HG03342 (cell line): Measurements from ENCODE around the gene MVB12B.
"Not testable (repeated sequence)": the region's sequence is repeated elsewhere in the genome, so short reads cannot be mapped to it uniquely, and the experiment has no call there.

ENCODE experiments used
- ATAC-seq: cut with Tn5 transposase; IDR thresholded peaks from one replicate; pipeline ENCODE4 v1.9.1; 2021; ENCODE audit warnings: mild to moderate bottlenecking, moderate library complexity; ENCODE audit not compliant: unreplicated experiment

MVB12B gene, protein sequence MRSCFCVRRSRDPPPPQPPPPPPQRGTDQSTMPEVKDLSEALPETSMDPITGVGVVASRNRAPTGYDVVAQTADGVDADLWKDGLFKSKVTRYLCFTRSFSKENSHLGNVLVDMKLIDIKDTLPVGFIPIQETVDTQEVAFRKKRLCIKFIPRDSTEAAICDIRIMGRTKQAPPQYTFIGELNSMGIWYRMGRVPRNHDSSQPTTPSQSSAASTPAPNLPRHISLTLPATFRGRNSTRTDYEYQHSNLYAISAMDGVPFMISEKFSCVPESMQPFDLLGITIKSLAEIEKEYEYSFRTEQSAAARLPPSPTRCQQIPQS

DNA sequence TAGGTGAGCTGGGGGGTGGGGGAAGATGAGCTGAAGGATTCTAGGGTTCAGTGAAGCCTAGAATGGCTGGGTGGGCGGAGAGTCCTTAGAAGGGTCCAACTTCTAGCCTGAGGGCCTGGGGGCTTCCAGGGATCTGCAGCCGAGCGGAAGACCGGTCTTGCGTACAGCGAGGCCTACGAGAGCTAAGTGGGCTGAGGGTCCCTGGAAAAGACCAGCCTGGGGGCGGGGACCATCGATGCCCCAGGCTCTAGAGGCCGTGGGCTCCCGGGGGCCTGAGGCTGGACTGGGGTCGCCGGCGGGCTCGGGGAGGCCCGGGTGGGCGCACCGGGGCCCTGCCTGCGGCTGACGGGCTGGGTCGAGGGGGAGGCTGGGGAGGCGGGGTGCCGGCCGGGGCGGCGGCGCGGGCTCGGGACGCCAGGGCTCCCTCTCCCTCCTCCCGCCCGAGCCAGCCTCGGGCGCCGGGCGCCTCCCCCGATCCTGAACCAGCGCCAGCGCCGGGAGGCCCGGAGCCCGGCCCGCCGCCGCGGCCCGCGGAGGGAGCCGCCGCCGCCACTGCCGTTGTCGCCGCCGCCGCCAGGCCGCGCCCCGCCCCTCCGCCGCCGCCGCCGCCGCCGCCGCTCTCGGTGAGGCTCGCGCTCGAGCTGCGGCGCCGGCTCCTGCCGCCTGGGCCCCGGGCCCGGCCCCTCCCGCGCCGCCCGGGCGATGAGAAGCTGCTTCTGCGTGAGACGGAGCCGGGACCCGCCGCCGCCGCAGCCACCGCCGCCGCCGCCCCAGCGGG lies at the start of gene MVB12B:
Gene MVB12B (plus strand): TSS at position 602 of the 778 bp plus-strand sequence. CDS start 101 bp downstream, at position 703.
- no peak for ATAC-seq

DNA sequence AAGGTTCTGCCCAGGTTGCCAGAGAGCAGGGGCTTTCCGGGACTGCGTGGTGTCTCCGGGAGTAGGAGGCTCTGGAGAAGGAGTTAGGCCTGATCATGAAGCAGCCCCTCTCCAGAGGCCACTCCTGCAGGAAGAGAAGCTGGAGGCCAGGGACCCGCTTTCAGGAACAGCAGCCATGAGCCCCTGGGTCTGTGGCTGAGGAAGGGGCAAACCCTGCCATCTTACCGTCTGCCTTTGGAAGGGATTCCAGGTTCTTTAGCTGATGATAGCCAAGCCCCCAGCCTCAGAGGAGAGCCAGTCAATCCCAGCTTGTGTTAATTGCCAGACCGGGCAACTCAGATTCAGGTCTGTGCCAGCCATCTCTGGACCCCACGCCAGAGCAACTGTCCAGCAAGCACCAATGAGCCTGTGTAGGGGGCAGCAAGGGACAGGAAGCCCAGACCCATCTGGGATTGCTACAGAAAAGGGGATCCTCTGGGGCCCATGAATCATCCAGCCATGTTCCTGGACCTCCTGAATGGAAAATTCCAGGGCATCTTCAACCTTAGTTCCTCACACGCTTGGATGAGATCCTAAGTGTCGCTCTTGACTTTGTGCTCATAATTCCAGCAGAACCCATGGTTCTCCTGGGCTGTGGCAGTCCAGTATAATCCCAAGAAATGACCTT lies 42.7 kb upstream of the MVB12B start:
- ATAC-seq: no peak

DNA sequence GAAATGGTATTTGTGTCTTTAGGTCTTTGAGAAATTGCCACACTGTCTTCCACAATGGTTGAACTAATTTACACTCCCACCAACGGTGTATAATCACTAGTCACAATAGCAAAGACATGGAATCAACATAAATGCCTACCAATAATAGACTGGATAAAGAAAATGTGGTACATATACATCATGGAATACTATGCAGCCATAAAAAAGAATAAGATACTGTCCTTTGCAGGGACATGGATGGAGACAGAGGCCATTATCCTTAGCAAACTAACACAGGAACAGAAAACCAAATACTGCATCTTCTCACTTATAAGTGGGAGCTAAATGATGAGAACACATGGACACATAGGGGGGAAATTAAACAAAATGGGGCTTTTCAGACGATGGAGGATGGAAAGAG lies 41.0 kb upstream of the MVB12B start:
- ATAC-seq: not testable (repeated sequence)

- no peak for ATAC-seq
These were observed 39.3 kb upstream of the MVB12B start for GRCh38 chr9:126287166-126287866.

DNA sequence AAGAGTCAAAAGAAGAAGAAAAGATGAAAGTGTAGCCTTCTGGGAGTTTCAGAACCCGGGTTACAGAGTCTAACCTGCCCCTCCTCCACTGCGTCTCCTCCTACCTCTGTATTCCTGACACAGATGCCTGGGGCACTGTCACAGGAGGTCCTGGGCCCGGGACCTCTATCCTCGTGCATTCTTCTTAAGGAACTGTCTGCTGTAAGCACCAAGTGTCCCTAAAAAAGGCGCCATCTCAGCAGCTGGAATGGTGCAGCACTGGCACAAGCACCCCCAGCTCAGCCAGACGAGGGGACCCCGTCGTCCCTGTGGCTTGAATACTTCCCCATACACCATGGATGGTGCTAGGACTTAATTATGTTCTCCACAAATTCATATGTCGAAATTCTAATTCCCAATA lies 35.8 kb upstream of the MVB12B start:
- ATAC-seq: no peak

DNA sequence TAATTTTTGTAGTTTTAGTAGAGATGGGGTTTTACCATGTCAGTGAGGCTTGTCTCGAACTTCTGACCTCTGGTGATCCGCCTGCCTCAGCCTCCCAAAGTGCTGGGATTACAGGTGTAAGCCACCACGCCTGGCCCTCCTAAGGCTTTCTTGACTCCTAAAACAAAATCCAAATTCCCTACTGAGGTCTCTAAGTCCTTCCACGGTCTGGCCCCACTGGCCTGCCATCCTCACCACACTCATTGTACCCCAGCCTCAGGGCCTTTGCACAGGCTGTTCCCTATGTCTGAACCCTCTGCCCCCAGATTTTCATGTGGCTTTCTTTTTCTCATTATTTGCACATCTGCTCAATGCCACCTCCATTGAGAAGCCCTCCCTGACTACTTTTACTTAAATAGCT lies 34.7 kb upstream of the MVB12B start:
- ATAC-seq: no peak

DNA sequence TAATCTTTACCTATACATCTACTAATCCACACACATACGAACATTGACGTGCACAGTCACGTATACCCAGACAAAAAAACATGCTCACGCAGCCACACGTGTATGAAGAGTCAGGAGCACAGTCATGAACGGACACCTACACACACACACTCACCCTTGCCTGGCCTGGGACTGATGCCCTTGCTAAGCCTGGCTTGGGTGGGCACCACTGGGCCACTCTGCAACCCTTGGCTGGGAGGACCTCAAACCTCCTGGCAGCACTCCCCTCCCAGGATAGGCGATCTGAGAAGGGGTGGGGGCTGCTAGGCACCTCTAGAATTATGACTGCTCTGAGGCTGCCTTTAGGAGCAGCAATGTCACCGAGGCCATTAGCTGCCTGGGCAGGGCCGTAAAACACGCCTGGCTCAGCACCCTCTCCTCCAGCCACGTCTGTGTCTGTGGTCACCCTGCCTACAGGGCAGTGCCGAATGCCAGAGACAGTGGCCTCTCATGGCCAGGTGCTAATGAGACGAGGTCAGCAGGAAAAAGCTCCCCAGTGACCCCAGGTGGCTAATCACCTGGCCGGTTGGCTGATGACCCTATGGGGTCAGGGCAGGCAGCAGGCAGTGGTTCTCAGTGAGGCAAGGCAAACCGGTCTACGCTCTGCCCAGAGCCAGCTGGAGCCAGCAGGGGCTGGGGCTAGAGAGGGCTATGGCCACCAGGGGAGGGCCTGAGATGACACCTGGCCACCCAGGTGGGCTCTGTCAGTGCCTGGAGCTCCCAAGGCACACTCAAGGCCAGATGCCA lies 33.7 kb upstream of the MVB12B start:
- no peak for ATAC-seq

GRCh38 chr9:126293522-126293889 lies 33.1 kb upstream of the MVB12B start:
- ATAC-seq: no peak

GRCh38 chr9:126294331-126295081 lies 32.1 kb upstream of the MVB12B start:
- no peak for ATAC-seq

- no peak for ATAC-seq
These were observed 31.5 kb upstream of the MVB12B start for GRCh38 chr9:126295082-126295477.

DNA sequence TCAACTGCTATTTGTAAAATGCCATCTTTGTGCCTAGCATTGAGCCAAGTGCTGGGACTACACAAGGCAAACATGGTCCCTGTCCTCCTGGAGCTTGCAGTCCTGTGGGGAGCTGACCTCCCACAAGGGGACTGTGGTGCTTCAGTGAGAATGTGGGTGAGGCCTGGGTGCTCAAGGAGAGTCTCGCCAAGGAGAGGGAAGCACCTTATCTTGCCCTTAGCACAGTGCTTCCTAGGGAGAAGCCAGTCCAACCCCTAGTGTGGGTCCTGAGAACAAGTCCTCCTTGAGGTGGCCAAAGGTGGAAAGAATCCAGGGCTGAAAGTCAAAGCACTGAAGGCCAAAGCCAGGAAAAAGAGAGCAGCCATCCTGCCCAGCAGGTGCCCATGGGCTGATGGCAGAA lies 31.1 kb upstream of the MVB12B start:
- no peak for ATAC-seq

- ATAC-seq: no peak
These were observed 30.6 kb upstream of the MVB12B start for GRCh38 chr9:126295936-126296600.

GRCh38 chr9:126296687-126297086 lies 29.9 kb upstream of the MVB12B start:
- no peak for ATAC-seq

- no peak for ATAC-seq
These were observed 29.0 kb upstream of the MVB12B start for GRCh38 chr9:126297661-126298060.

GRCh38 chr9:126298063-126298801 lies 28.4 kb upstream of the MVB12B start:
- ATAC-seq: no peak

GRCh38 chr9:126299706-126300276 lies 26.8 kb upstream of the MVB12B start:
- no peak for ATAC-seq

DNA sequence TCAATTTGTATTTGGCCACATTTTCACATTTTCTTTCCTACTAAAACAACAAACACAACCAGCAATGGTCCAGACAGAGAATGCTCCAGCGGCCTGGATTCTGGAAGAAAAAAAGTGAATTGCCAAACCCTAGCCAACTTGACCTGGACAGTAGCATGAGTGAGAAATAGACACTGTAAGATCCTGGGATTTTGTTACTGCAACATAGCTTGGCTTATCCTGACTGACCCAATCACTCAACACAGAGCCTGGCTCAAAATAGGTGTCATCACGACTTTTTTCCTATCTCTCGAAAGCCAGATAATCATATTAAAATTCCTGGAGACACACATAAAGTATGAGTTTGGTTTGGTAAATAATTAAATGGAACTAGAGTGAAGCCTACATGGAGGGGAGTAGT lies 25.4 kb upstream of the MVB12B start:
- ATAC-seq: no peak

GRCh38 chr9:126301985-126302603 lies 24.5 kb upstream of the MVB12B start:
- ATAC-seq: no peak
